ENCODE data around the gene PPP1R2C. TPM values are rescaled to one million over a fixed set of nuclear protein-coding genes. Genes with fewer than 3 reads are reported as not detected.

The PPP1R2C gene
- total and polyA plus RNA-seq, 2 of the 8 experiments (the other 6 are each of a cell fraction or from before 2014, with no cell fraction given) = not detected

- FAIRE-seq (no peak), DNase-seq (ENCODE audit: low read depth in 1 of 2, low spot score in 2 of 2) (no peak)
- no peaks in the 10 kb centered on the region for H3K36me3 ChIP-seq (ENCODE audit: control insufficient read depth in 2 of 4, insufficient read depth in 4 of 4, low read length in 3 of 4)
- no peak overlapping the region for H2BK12ac ChIP-seq (ENCODE audit: low read depth, low read length)
- no peaks in the 10 kb centered on the region for H3K23me2 ChIP-seq (ENCODE audit: low read depth, low read length)
- H2AFZ ChIP-seq (ENCODE audit: low read length) = no peak overlapping the region; the same call in 1 of the 2 replicates
- H3K27me3 ChIP-seq (replicated peaks in 1 of 4; ENCODE audit: control insufficient read depth in 3 of 4, extremely low read depth in 1 of 4, insufficient read depth in 3 of 4, low read length in 3 of 4) = no peaks in the 10 kb centered on the region
- no peak overlapping the region for H2BK5ac ChIP-seq (ENCODE audit: low read depth, low read length)
- ChIA-PET POLR2A (ENCODE audit: partially characterized antibody) (no interaction called here), CTCF (ENCODE audit: partially characterized antibody) (no interaction called here)
- no peak overlapping the region for H3K4me2 ChIP-seq (ENCODE audit: insufficient read depth in 1 of 2, low read depth in 2 of 2, low read length in 2 of 2)
- H3K4me3 ChIP-seq (ENCODE audit: extremely low read depth in 1 of 4, insufficient read depth in 2 of 4, low read depth in 3 of 4, low read length in 4 of 4) = no peak overlapping the region
- no peak overlapping the region for H3K56ac ChIP-seq (replicated peaks; ENCODE audit: insufficient read length, low read depth, low read length)
- no peaks in the 10 kb centered on the region for H3K9me3 ChIP-seq (ENCODE audit: insufficient read depth in 2 of 2, low read depth in 1 of 2, low read length in 1 of 2)
- no peak overlapping the region for H3K9ac ChIP-seq (replicated peaks in 1 of 4; ENCODE audit: extremely low read depth in 1 of 4, low read depth in 3 of 4, low read length in 3 of 4)
- no peak overlapping the region for H2AK5ac ChIP-seq (ENCODE audit: low read depth, low read length)
- no peak overlapping the region for H2BK120ac ChIP-seq (replicated peaks; ENCODE audit: low read depth, low read length)
- H4K8ac ChIP-seq (ENCODE audit: extremely low read depth, insufficient read depth, low read length) = no peak overlapping the region
- H3K14ac ChIP-seq (ENCODE audit: insufficient read length) = no peak overlapping the region
- no peak overlapping the region for H2BK20ac ChIP-seq (ENCODE audit: low read length)
- H3K4me1 ChIP-seq (replicated peaks in 1 of 4; ENCODE audit: control insufficient read depth in 3 of 4, insufficient read depth in 4 of 4, low read length in 3 of 4) = peaks cover 0 to 3% (median 0%) of the 10 kb centered on the region in 4 experiments; a peak in 2 of 7 replicates
- TF ChIP-seq JUND (IDR thresholded peaks at IDR 0.05; ENCODE audit: low read length) (no peak), KDM5A (IDR thresholded peaks at IDR 0.05; ENCODE audit: low read length) (no peak), ZNF274 (IDR thresholded peaks at IDR 0.05; ENCODE audit: borderline replicate concordance, extremely low read depth, low read length) (no peak), KDM1A (IDR thresholded peaks at IDR 0.05; ENCODE audit: borderline replicate concordance, low read length) (no peak)
- no peaks in the 10 kb centered on the region for H3K79me1 ChIP-seq (ENCODE audit: low read depth, low read length)
- H4K91ac ChIP-seq (replicated peaks; ENCODE audit: insufficient read length, low read length) = no peak overlapping the region
- H3K4ac ChIP-seq (replicated peaks; ENCODE audit: insufficient read length, low read depth, low read length) = no peak overlapping the region
- no peaks in the 10 kb centered on the region for H3K79me2 ChIP-seq (ENCODE audit: control insufficient read depth in 1 of 2, insufficient read depth in 2 of 2, low read length in 2 of 2)
- no peak overlapping the region for H3K27ac ChIP-seq (ENCODE audit: low read depth, low read length)
- no peaks in the 10 kb centered on the region for H4K20me1 ChIP-seq (replicated peaks in 1 of 2; ENCODE audit: control insufficient read depth in 1 of 2, insufficient read depth in 2 of 2, low read length in 2 of 2)
- H4K5ac ChIP-seq (ENCODE audit: insufficient read length, low read depth, low read length) = no peak overlapping the region
- H3K23ac ChIP-seq (ENCODE audit: insufficient read length) = no peak overlapping the region
- no peak overlapping the region for H3K18ac ChIP-seq (ENCODE audit: extremely low read depth, low read length)
- H2BK15ac ChIP-seq (ENCODE audit: low read length) = no peak overlapping the region
- 92% methylated on average over 4 of the region's 5 CpGs; no CpG with 5 or more reads in 1 of the 2 experiments for WGBS, 2 experiments (ENCODE audit: extremely low coverage in 1 of 2, insufficient coverage in 1 of 2, insufficient read length in 1 of 2, insufficient replicate concordance in 2 of 2, low coverage in 1 of 2, low lambda C conversion rate in 2 of 2, missing lambda C conversion rate in 1 of 2)
These were observed 29.7 kb downstream of the PPP1R2C start for GRCh38 chrX:42748067-42748850.
